ENCODE data around the gene CGA. TPM values are rescaled to one million over a fixed set of nuclear protein-coding genes. Genes with fewer than 3 reads are reported as not detected.

Gene CGA
- polyA plus RNA-seq, 1 donor from 2014 or later = not detected

DNA sequence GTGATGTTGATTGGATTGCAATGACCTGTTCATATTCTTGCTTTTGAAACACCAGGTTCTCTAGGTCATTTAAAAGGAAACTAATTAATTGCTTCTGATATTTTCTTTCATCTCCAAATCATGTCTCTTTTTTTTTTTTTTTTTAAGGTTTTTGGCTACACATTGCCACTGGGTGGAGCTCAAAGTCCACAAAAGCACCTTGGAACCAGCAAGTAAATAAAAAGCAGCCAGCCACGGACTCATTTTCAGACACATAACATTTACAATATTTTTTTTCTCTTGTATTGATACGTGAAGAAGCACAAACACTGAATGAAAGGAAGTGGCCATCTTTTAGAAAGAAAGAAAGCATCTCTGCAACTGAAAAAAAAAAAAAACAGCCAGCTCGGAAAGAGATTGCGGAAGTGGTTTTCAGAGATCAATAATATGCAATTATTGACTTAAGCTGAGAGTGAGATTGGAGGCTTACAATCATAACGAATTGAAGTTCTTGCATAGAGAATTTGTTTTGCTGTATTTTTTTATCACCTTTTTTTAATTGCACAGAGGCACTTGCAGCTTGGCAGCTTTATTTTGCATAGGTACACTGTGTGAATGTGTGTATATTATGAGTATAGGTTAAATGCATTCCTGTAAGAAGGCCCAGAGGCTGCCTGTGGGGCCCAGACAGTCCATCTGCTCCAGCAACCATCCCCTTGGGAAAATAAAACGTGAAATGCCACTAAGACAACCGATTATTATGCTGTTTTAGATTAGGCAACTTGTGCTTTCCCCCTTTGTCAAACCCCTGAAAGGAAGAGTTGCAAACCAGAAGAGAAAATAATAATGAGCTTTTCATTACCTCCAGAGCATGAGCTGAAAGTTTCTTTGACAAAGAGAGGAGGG lies 28.2 kb downstream of the CGA start:
- no peak for TF ChIP-seq TAF1 (IDR thresholded peaks at IDR 0.05; ENCODE audit: low read depth)
- TF ChIP-seq, protein P1, sequence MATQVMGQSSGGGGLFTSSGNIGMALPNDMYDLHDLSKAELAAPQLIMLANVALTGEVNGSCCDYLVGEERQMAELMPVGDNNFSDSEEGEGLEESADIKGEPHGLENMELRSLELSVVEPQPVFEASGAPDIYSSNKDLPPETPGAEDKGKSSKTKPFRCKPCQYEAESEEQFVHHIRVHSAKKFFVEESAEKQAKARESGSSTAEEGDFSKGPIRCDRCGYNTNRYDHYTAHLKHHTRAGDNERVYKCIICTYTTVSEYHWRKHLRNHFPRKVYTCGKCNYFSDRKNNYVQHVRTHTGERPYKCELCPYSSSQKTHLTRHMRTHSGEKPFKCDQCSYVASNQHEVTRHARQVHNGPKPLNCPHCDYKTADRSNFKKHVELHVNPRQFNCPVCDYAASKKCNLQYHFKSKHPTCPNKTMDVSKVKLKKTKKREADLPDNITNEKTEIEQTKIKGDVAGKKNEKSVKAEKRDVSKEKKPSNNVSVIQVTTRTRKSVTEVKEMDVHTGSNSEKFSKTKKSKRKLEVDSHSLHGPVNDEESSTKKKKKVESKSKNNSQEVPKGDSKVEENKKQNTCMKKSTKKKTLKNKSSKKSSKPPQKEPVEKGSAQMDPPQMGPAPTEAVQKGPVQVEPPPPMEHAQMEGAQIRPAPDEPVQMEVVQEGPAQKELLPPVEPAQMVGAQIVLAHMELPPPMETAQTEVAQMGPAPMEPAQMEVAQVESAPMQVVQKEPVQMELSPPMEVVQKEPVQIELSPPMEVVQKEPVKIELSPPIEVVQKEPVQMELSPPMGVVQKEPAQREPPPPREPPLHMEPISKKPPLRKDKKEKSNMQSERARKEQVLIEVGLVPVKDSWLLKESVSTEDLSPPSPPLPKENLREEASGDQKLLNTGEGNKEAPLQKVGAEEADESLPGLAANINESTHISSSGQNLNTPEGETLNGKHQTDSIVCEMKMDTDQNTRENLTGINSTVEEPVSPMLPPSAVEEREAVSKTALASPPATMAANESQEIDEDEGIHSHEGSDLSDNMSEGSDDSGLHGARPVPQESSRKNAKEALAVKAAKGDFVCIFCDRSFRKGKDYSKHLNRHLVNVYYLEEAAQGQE (IDR thresholded peaks at IDR 0.05; ENCODE audit: borderline replicate concordance) = no peak
- no peak for TF ChIP-seq POLR2AphosphoS5 (IDR thresholded peaks at IDR 0.05)
- peak; percentile 92 for TF ChIP-seq SMC3 (conservative IDR thresholded peaks at IDR 0.05; ENCODE audit: poor library complexity)
- TF ChIP-seq EP300 (conservative IDR thresholded peaks at IDR 0.05; ENCODE audit: poor library complexity, severe bottlenecking) = no peak
- peak; percentile 94 for TF ChIP-seq RAD21 (conservative IDR thresholded peaks at IDR 0.05)
- no peak for TF ChIP-seq MXI1 (conservative IDR thresholded peaks at IDR 0.05; ENCODE audit: poor library complexity, severe bottlenecking)
- no peak for TF ChIP-seq EZH2 (IDR thresholded peaks at IDR 0.05; ENCODE audit: borderline replicate concordance, insufficient read depth, low read length, poor library complexity, severe bottlenecking)
- TF ChIP-seq, protein P2, sequence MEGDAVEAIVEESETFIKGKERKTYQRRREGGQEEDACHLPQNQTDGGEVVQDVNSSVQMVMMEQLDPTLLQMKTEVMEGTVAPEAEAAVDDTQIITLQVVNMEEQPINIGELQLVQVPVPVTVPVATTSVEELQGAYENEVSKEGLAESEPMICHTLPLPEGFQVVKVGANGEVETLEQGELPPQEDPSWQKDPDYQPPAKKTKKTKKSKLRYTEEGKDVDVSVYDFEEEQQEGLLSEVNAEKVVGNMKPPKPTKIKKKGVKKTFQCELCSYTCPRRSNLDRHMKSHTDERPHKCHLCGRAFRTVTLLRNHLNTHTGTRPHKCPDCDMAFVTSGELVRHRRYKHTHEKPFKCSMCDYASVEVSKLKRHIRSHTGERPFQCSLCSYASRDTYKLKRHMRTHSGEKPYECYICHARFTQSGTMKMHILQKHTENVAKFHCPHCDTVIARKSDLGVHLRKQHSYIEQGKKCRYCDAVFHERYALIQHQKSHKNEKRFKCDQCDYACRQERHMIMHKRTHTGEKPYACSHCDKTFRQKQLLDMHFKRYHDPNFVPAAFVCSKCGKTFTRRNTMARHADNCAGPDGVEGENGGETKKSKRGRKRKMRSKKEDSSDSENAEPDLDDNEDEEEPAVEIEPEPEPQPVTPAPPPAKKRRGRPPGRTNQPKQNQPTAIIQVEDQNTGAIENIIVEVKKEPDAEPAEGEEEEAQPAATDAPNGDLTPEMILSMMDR (IDR thresholded peaks at IDR 0.05; ENCODE audit: poor library complexity, severe bottlenecking) = peak; percentile 89
- H3K9ac ChIP-seq (ENCODE audit: low read length) = peak overlapping the region; percentile 35
- peak overlapping the region; percentile 44 for H3K4me2 ChIP-seq (ENCODE audit: low read length)
- H3K27ac ChIP-seq (ENCODE audit: low read length) = peak overlapping the region; percentile 19
- H3K9me2 ChIP-seq (ENCODE audit: insufficient read depth, low read length) = no peaks in the 10 kb centered on the region
- H3K27me3 ChIP-seq (ENCODE audit: insufficient read depth, low read depth, low read length) = no peaks in the 10 kb centered on the region
- H2AFZ ChIP-seq (ENCODE audit: low read depth, low read length) = peak overlapping the region; percentile 10
- H4K20me1 ChIP-seq (ENCODE audit: insufficient read depth) = no peaks in the 10 kb centered on the region
- H3F3A ChIP-seq (ENCODE audit: insufficient read depth, low read length, poor library complexity, severe bottlenecking) = no peaks in the 10 kb centered on the region
- H3K79me2 ChIP-seq (replicated peaks; ENCODE audit: insufficient read depth, low read length) = no peaks in the 10 kb centered on the region
- H3K36me3 ChIP-seq (ENCODE audit: insufficient read depth, low read length) = no peaks in the 10 kb centered on the region
- H3K4me3 ChIP-seq (ENCODE audit: low read length) = peak overlapping the region; percentile 25
- no peaks in the 10 kb centered on the region for H3K9me3 ChIP-seq (ENCODE audit: low read length)

DNA sequence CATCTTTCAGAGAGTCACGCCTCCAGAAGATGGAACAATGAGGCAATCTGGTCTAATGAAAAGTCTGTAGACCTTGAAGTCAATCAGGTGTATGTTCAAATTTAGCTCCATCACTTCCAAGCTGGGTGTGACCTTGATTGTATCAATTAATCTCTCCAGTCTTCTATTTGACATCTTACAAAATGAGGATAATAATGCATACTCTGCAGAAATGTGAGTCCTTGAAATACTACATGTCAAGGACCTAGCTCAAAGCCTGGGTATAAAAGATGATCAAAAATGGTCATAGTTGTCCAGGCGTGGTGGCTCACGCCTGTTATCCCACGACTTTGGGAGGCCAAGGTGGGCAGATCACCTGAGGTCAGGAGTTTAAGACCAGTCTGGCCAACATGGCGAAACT lies 29.8 kb downstream of the CGA start:
- no peak overlapping the region for H3K9ac ChIP-seq (ENCODE audit: low read length)
- no peak overlapping the region for H3K4me2 ChIP-seq (ENCODE audit: low read length)
- no peak overlapping the region for H3K4me3 ChIP-seq (ENCODE audit: low read length)
- no peaks in the 10 kb centered on the region for H3K9me3 ChIP-seq (ENCODE audit: low read length)
- no peaks in the 10 kb centered on the region for H3K79me2 ChIP-seq (replicated peaks; ENCODE audit: insufficient read depth, low read length)
- no peaks in the 10 kb centered on the region for H3F3A ChIP-seq (ENCODE audit: insufficient read depth, low read length, poor library complexity, severe bottlenecking)
- TF ChIP-seq RAD21 (conservative IDR thresholded peaks at IDR 0.05) (no peak), EZH2 (IDR thresholded peaks at IDR 0.05; ENCODE audit: borderline replicate concordance, insufficient read depth, low read length, poor library complexity, severe bottlenecking) (no peak), TAF1 (IDR thresholded peaks at IDR 0.05; ENCODE audit: low read depth) (no peak)
- TF ChIP-seq, protein P1 (IDR thresholded peaks at IDR 0.05; ENCODE audit: borderline replicate concordance) = no peak
- no peaks in the 10 kb centered on the region for H3K36me3 ChIP-seq (ENCODE audit: insufficient read depth, low read length)
- H3K9me2 ChIP-seq (ENCODE audit: insufficient read depth, low read length) = no peaks in the 10 kb centered on the region
- H4K20me1 ChIP-seq (ENCODE audit: insufficient read depth) = no peaks in the 10 kb centered on the region
- no peak overlapping the region for H3K27ac ChIP-seq (ENCODE audit: low read length)
- no peaks in the 10 kb centered on the region for H3K27me3 ChIP-seq (ENCODE audit: insufficient read depth, low read depth, low read length)
- H2AFZ ChIP-seq (ENCODE audit: low read depth, low read length) = no peak overlapping the region
